Common myeloid progenitor, CD34-positive (primary cell): ENCODE measurements around the gene VPS13D.

Experiments
- CTCF ChIA-PET: fragments of 350-600 bp; sonication (Branson Sonifier 250); formaldehyde crosslinking; loops from one replicate; lab custom pipeline; 2021; ENCODE audit warnings: antibody characterized with exemption; lab: Charles Lee
- POLR2A ChIA-PET: fragments of 350-600 bp; sonication (Branson Sonifier 250); formaldehyde crosslinking; loops from one replicate; lab custom pipeline; 2021; ENCODE audit warnings: antibody characterized with exemption; lab: Charles Lee
- DNase-seq, 3 donors: peaks; one replicate each; pipeline versions ENCODE4 v3.0.0 to v3.0.0-alpha.2; 2013
- H3K27ac ChIP-seq, 2 experiments: 1 replicate in 1 of 2; 2 replicates in 1 of 2; pipeline ENCODE4 v1.7.0; 2013; ENCODE audit warnings: inconsistent platforms in 2 of 2, low read length in 2 of 2, mild to moderate bottlenecking in 2 of 2, low read depth in 1 of 2, moderate library complexity in 1 of 2; ENCODE audit not compliant: severe bottlenecking in 2 of 2, insufficient read depth in 1 of 2, poor library complexity in 1 of 2
- H3K27me3 ChIP-seq, 5 experiments: replicated peaks in 2 of 5; 1 replicate in 3 of 5; 2 replicates in 2 of 5; pipeline versions ENCODE4 v1.6.1 to v1.7.0; 2013; ENCODE audit warnings: low read length in 4 of 5, mild to moderate bottlenecking in 2 of 5, moderate library complexity in 2 of 5, inconsistent platforms in 1 of 5; ENCODE audit not compliant: insufficient read depth in 5 of 5, control insufficient read depth in 4 of 5
- H3K36me3 ChIP-seq, 4 experiments: 1 replicate in 2 of 4; 2 replicates in 2 of 4; pipeline versions ENCODE4 v1.6.1 to v1.7.0; 2013; ENCODE audit warnings: low read length in 3 of 4, control low read depth in 1 of 4, mild to moderate bottlenecking in 1 of 4; ENCODE audit not compliant: control insufficient read depth in 4 of 4, insufficient read depth in 4 of 4
- H3K4me1 ChIP-seq, 4 experiments: 1 replicate in 3 of 4; 2 replicates in 1 of 4; pipeline versions ENCODE4 v1.6.1 to v1.7.1; 2013; ENCODE audit warnings: low read length in 3 of 4, mild to moderate bottlenecking in 3 of 4, control low read depth in 1 of 4, inconsistent platforms in 1 of 4, moderate library complexity in 1 of 4; ENCODE audit not compliant: control insufficient read depth in 4 of 4, insufficient read depth in 4 of 4; ENCODE audit errors: control extremely low read depth in 1 of 4
- H3K4me3 ChIP-seq, 7 experiments: 1 replicate in 4 of 7; 2 replicates in 3 of 7; pipeline versions ENCODE4 v1.5.1 to v1.7.0; 2013; ENCODE audit warnings: mild to moderate bottlenecking in 7 of 7, low read length in 6 of 7, moderate library complexity in 6 of 7, inconsistent platforms in 2 of 7, low read depth in 2 of 7, control low read depth in 1 of 7; ENCODE audit not compliant: insufficient read depth in 4 of 7, control insufficient read depth in 1 of 7; ENCODE audit errors: extremely low read depth in 1 of 7
- H3K9me3 ChIP-seq, 5 experiments: 1 replicate in 4 of 5; 2 replicates in 1 of 5; pipeline versions ENCODE4 v1.6.1 to v1.7.1; 2013; ENCODE audit warnings: low read length in 4 of 5, mild to moderate bottlenecking in 2 of 5, inconsistent platforms in 1 of 5, low read depth in 1 of 5, moderate library complexity in 1 of 5; ENCODE audit not compliant: control insufficient read depth in 4 of 5, insufficient read depth in 2 of 5; ENCODE audit errors: control extremely low read depth in 1 of 5
- WGBS: methylation state at CpG from one replicate; pipeline ENCODE4 v1.1.5; 2013; ENCODE audit not compliant: insufficient coverage; 5-methylcytosine and 5-hydroxymethylcytosine counted together

Gene VPS13D

GRCh38 chr1:12245116-12245515, 15.3 kb downstream of the VPS13D start:
- WGBS, result 100% methylated on average over 2 of the region's 3 CpGs
- H3K27me3 ChIP-seq, result no peaks in the 10 kb centered on the region
- no peak overlapping the region for H3K27ac ChIP-seq
- H3K9me3 ChIP-seq, result no peaks in the 10 kb centered on the region
- CTCF ChIA-PET, result interaction anchor here (0.7 to 2.1 kb wide), 4 partner anchors 11 to 125 kb away, joined by 3 to 8 read pairs (median 4); partner anchors contain the start of gene VPS13D
- DNase-seq, result no peak
- peaks cover 17 to 63% (median 41%) of the 10 kb centered on the region in 4 experiments for H3K36me3 ChIP-seq
- no peaks in the 10 kb centered on the region for H3K4me1 ChIP-seq
- no peak overlapping the region for H3K4me3 ChIP-seq
- POLR2A ChIA-PET, result no interaction called here

- H3K4me3 ChIP-seq, result no peak overlapping the region
- CTCF ChIA-PET, result interaction anchor here (1.1 to 2.1 kb wide), 3 partner anchors 12 to 126 kb away, joined by 3 to 8 read pairs (median 5); partner anchors contain the start of gene VPS13D
- H3K36me3 ChIP-seq, result peaks cover 17 to 69% (median 44%) of the 10 kb centered on the region in 4 experiments
- no peaks in the 10 kb centered on the region for H3K9me3 ChIP-seq
- DNase-seq, result no peak
- no peak overlapping the region for H3K27ac ChIP-seq
- POLR2A ChIA-PET, result no interaction called here
- H3K4me1 ChIP-seq, result no peaks in the 10 kb centered on the region
- H3K27me3 ChIP-seq, result no peaks in the 10 kb centered on the region
Measured at GRCh38 chr1:12245733-12246132, 15.9 kb downstream of the VPS13D start.

GRCh38 chr1:12246584-12246983, 16.8 kb downstream of the VPS13D start:
- no peaks in the 10 kb centered on the region for H3K4me1 ChIP-seq
- POLR2A ChIA-PET, result no interaction called here
- CTCF ChIA-PET, result interaction anchor here (1.1 to 2.1 kb wide), 2 partner anchors 18 to 127 kb away, joined by 3 to 8 read pairs; partner anchors contain the start of gene VPS13D
- H3K27me3 ChIP-seq, result no peaks in the 10 kb centered on the region
- 95% methylated on average over 4 of the region's 6 CpGs for WGBS
- peaks cover 20 to 74% (median 46%) of the 10 kb centered on the region in 4 experiments for H3K36me3 ChIP-seq
- no peaks in the 10 kb centered on the region for H3K9me3 ChIP-seq
- no peak overlapping the region for H3K27ac ChIP-seq
- no peak overlapping the region for H3K4me3 ChIP-seq
- no peak for DNase-seq

- ChIA-PET POLR2A (no interaction called here), CTCF (no interaction called here)
- Histone ChIP-seq H3K27ac (no peak overlapping the region), H3K4me1 (no peaks in the 10 kb centered on the region), H3K4me3 (no peak overlapping the region), H3K9me3 (no peaks in the 10 kb centered on the region), H3K27me3 (no peaks in the 10 kb centered on the region), H3K36me3 (peaks cover 19 to 69% (median 48%) of the 10 kb centered on the region in 4 experiments)
- WGBS, result 100% methylated on average over 1 of the region's 1 CpG
- DNase-seq, result no peak
Measured at GRCh38 chr1:12249181-12249580, 19.4 kb downstream of the VPS13D start.

- H3K9me3 ChIP-seq, result no peaks in the 10 kb centered on the region
- WGBS, result 98% methylated on average over 5 of the region's 6 CpGs
- H3K4me1 ChIP-seq, result no peaks in the 10 kb centered on the region
- no peak overlapping the region for H3K4me3 ChIP-seq
- H3K27ac ChIP-seq, result no peak overlapping the region
- no peaks in the 10 kb centered on the region for H3K27me3 ChIP-seq
- peaks cover 16 to 65% (median 44%) of the 10 kb centered on the region in 4 experiments for H3K36me3 ChIP-seq
- POLR2A ChIA-PET, result no interaction called here
- CTCF ChIA-PET, result no interaction called here
- DNase-seq, result no peak
Measured at GRCh38 chr1:12249748-12250147, 19.9 kb downstream of the VPS13D start.

- ChIA-PET CTCF (interaction anchor here (1.1 kb wide), 1 partner anchor 8 kb away, joined by 3 read pairs; no protein-coding TSS in a partner anchor), POLR2A (no interaction called here)
- Histone ChIP-seq H3K27ac (no peak overlapping the region), H3K36me3 (peaks cover 15 to 55% (median 41%) of the 10 kb centered on the region in 4 experiments), H3K27me3 (no peaks in the 10 kb centered on the region), H3K9me3 (no peaks in the 10 kb centered on the region), H3K4me1 (no peaks in the 10 kb centered on the region), H3K4me3 (no peak overlapping the region)
- DNase-seq, result no peak
- 83% methylated on average over 2 of the region's 5 CpGs for WGBS
Measured at GRCh38 chr1:12251442-12251841, 21.6 kb downstream of the VPS13D start.

DNA sequence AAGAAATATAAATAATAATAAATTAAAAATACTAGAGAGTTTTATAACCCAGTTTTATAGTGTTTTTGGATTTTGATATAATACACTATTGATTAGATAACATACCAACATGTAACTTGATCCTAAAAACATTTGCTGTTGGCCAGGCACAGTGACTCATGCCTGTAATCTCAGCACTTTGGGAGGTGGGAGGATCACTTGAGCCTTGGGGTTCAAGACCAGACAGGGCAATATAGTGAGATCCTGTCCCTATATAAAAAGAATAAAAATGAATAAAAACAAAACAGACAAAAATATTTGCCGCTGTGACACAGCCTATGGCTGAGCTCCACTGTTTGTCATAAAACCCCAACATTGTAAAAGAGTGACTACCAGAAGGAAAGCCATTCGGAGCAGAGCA, 26.1 kb downstream of the VPS13D start:
- H3K27me3 ChIP-seq, result no peaks in the 10 kb centered on the region
- DNase-seq, result no peak
- ChIA-PET CTCF (no interaction called here), POLR2A (no interaction called here)
- no peak overlapping the region for H3K4me3 ChIP-seq
- 100% methylated on average over 2 of the region's 2 CpGs for WGBS
- peaks cover 14 to 63% (median 42%) of the 10 kb centered on the region in 4 experiments for H3K36me3 ChIP-seq
- no peaks in the 10 kb centered on the region for H3K4me1 ChIP-seq
- H3K27ac ChIP-seq, result no peak overlapping the region
- no peaks in the 10 kb centered on the region for H3K9me3 ChIP-seq
